B cell (primary cell): Measurements from ENCODE around the gene RACK1.

ENCODE experiments used
- CTCF ChIP-seq: fragments of 200-600 bp; IDR thresholded peaks from one replicate; pipeline ENCODE4 v1.8.0; 2022; ENCODE audit warnings: antibody characterized with exemption, mild to moderate bottlenecking
- EZH2 ChIP-seq: IDR thresholded peaks from 2 replicates; pipeline ENCODE4 v1.6.1; 2012; ENCODE audit warnings: borderline replicate concordance, low read depth, mild to moderate bottlenecking, moderate library complexity, low read length; ENCODE audit not compliant: insufficient read depth, poor library complexity, severe bottlenecking

- TF ChIP-seq CTCF (no peak), EZH2 (no peak)
Observed at GRCh38 chr5:181259974-181260719, 16.4 kb upstream of the RACK1 start.
